ENCODE data around the gene SYNE1.

The SYNE1 gene

GRCh38 chr6:152491501-152491900, 145.7 kb downstream of the SYNE1 start:
- DNase-seq (ENCODE audit: low spot score) = peak; percentile 43

- peak; percentile 70 for DNase-seq (ENCODE audit: low spot score)
These were observed 146.2 kb downstream of the SYNE1 start for GRCh38 chr6:152490971-152491378.

GRCh38 chr6:152484806-152485205, 152.4 kb downstream of the SYNE1 start:
- DNase-seq (ENCODE audit: low spot score) = no peak

- DNase-seq (ENCODE audit: low spot score) = no peak
These were observed 154.9 kb downstream of the SYNE1 start for GRCh38 chr6:152482289-152482688.

GRCh38 chr6:152478377-152479010, 158.7 kb downstream of the SYNE1 start:
- no peak for DNase-seq (ENCODE audit: low spot score)

GRCh38 chr6:152474354-152474753, 162.8 kb downstream of the SYNE1 start:
- peak; percentile 46 for DNase-seq (ENCODE audit: low spot score)

GRCh38 chr6:152472325-152472724, 164.8 kb downstream of the SYNE1 start:
- no peak for DNase-seq (ENCODE audit: low spot score)

- peak; percentile 85 for DNase-seq (ENCODE audit: low spot score)
These were observed 165.5 kb downstream of the SYNE1 start for GRCh38 chr6:152471456-152472265.

- DNase-seq (ENCODE audit: low spot score) = no peak
These were observed 174.0 kb downstream of the SYNE1 start for GRCh38 chr6:152463164-152463563.

GRCh38 chr6:152462716-152463115, 174.4 kb downstream of the SYNE1 start:
- DNase-seq (ENCODE audit: low spot score) = peak; percentile 38

GRCh38 chr6:152461556-152461955, 175.6 kb downstream of the SYNE1 start:
- peak; percentile 60 for DNase-seq (ENCODE audit: low spot score)

- DNase-seq (ENCODE audit: low spot score) = no peak
These were observed 178.2 kb downstream of the SYNE1 start for GRCh38 chr6:152458648-152459644.

GRCh38 chr6:152457949-152458624, 179.1 kb downstream of the SYNE1 start:
- no peak for DNase-seq (ENCODE audit: low spot score)

- DNase-seq (ENCODE audit: low spot score) = no peak
These were observed 183.2 kb downstream of the SYNE1 start for GRCh38 chr6:152454003-152454402.

GRCh38 chr6:152453421-152453820, 183.7 kb downstream of the SYNE1 start:
- no peak for DNase-seq (ENCODE audit: low spot score)

- no peak for DNase-seq (ENCODE audit: low spot score)
These were observed 184.5 kb downstream of the SYNE1 start for GRCh38 chr6:152452639-152453038.

GRCh38 chr6:152450519-152450918, 186.6 kb downstream of the SYNE1 start:
- DNase-seq (ENCODE audit: low spot score) = no peak

GRCh38 chr6:152441902-152442301, 195.3 kb downstream of the SYNE1 start:
- DNase-seq (ENCODE audit: low spot score) = no peak

- DNase-seq (ENCODE audit: low spot score) = no peak
These were observed 201.3 kb downstream of the SYNE1 start for GRCh38 chr6:152435816-152436215.

- no peak for DNase-seq (ENCODE audit: low spot score)
These were observed 204.4 kb downstream of the SYNE1 start for GRCh38 chr6:152432758-152433157.

GRCh38 chr6:152428126-152428525, 209.0 kb downstream of the SYNE1 start:
- peak; percentile 66 for DNase-seq (ENCODE audit: low spot score)

GRCh38 chr6:152426276-152426675, 210.9 kb downstream of the SYNE1 start:
- DNase-seq (ENCODE audit: low spot score) = peak; percentile 15

Measured in kidney tubule cell (primary cell).